NCI-H69 (cell line): ENCODE results near the gene COL4A1.
"Not testable (repeated sequence)": the region's sequence is repeated elsewhere in the genome, so short reads cannot be mapped to it uniquely, and the experiment has no call there.

Source experiments
- DNase-seq: peaks from one replicate; lab custom pipeline; 2025; lab: John Stamatoyannopoulos, UW

COL4A1 gene

GRCh38 chr13:110323172-110323891 lies 16.4 kb upstream of the COL4A1 start:
- no peak for DNase-seq

GRCh38 chr13:110322828-110323171 lies 15.8 kb upstream of the COL4A1 start:
- no peak for DNase-seq

GRCh38 chr13:110322126-110322827 lies 15.3 kb upstream of the COL4A1 start:
- DNase-seq = no peak

- DNase-seq = not testable (repeated sequence)
Measured at GRCh38 chr13:110321573-110321972, 14.6 kb upstream of the COL4A1 start.

- DNase-seq = no peak
Measured at GRCh38 chr13:110320645-110321044, 13.7 kb upstream of the COL4A1 start.

- no peak for DNase-seq
Measured at GRCh38 chr13:110319774-110320509, 13.0 kb upstream of the COL4A1 start.

GRCh38 chr13:110319397-110319773 lies 12.4 kb upstream of the COL4A1 start:
- no peak for DNase-seq

- no peak for DNase-seq
Measured at GRCh38 chr13:110318920-110319319, 12.0 kb upstream of the COL4A1 start.

GRCh38 chr13:110317496-110318195 lies 10.7 kb upstream of the COL4A1 start:
- no peak for DNase-seq

- no peak for DNase-seq
Measured at GRCh38 chr13:110317093-110317492, 10.1 kb upstream of the COL4A1 start.

GRCh38 chr13:110316196-110316595 lies 9.2 kb upstream of the COL4A1 start:
- DNase-seq = no peak

- DNase-seq = no peak
Measured at GRCh38 chr13:110314516-110315245, 7.7 kb upstream of the COL4A1 start.

- DNase-seq = not testable (repeated sequence)
Measured at GRCh38 chr13:110313733-110314132, 6.8 kb upstream of the COL4A1 start.

GRCh38 chr13:110313261-110313660 lies 6.3 kb upstream of the COL4A1 start:
- not testable (repeated sequence) for DNase-seq

- no peak for DNase-seq
Measured at GRCh38 chr13:110312339-110313031, 5.5 kb upstream of the COL4A1 start.

GRCh38 chr13:110311443-110312338 lies 4.7 kb upstream of the COL4A1 start:
- DNase-seq = no peak

GRCh38 chr13:110310541-110311442 lies 3.8 kb upstream of the COL4A1 start:
- no peak for DNase-seq

GRCh38 chr13:110309661-110310524 lies 2.9 kb upstream of the COL4A1 start:
- DNase-seq = no peak
